ENCODE measurements around the gene TNFSF12. TPM values are rescaled to one million over a fixed set of nuclear protein-coding genes. Genes with fewer than 3 reads are reported as not detected.

Gene TNFSF12
- total RNA-seq, 4 donors from 2014 or later, result 12.7 to 28.4 (median 18.0) TPM

DNA sequence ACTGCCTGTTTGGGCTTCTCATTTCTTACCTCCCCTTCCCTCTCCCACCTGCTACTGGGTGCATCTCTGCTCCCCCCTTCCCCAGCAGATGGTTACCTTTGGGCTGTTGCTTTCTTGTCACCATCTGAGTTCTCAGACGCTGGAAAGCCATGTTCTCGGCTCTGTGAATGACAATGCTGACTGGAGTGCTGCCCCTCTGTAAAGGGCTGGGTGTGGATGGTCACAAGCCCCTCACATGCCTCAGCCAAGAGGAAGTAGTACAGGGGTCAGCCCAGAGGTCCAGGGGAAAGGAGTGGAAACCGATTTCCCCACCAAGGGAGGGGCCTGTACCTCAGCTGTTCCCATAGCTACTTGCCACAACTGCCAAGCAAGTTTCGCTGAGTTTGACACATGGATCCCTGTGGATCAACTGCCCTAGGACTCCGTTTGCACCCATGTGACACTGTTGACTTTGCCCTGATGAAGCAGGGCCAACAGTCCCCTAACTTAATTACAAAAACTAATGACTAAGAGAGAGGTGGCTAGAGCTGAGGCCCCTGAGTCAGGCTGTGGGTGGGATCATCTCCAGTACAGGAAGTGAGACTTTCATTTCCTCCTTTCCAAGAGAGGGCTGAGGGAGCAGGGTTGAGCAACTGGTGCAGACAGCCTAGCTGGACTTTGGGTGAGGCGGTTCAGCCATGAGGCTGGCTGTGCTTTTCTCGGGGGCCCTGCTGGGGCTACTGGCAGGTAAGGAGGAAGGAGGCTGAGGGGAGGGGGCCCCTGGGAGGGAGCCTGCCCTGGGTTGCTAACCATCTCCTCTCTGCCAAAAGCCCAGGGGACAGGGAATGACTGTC is 30.4 kb downstream of the TNFSF12 start, which contains the start of gene CD68:
Gene CD68 (plus strand): TSS at position 638 of the 833 bp plus-strand sequence. CDS start 40 bp downstream, at position 678.
- peaks cover 47% of the 10 kb centered on the region for H3K36me3 ChIP-seq
- H3K4me1 ChIP-seq, result peaks cover 88% of the 10 kb centered on the region
- no peaks in the 10 kb centered on the region for H3K9me3 ChIP-seq
- TF ChIP-seq EP300 (IDR thresholded peaks at IDR 0.05), result no peak
- TF ChIP-seq POLR2A (IDR thresholded peaks at IDR 0.05), result peak in 1 of 2 donors; percentile 58
- TF ChIP-seq, protein P1, sequence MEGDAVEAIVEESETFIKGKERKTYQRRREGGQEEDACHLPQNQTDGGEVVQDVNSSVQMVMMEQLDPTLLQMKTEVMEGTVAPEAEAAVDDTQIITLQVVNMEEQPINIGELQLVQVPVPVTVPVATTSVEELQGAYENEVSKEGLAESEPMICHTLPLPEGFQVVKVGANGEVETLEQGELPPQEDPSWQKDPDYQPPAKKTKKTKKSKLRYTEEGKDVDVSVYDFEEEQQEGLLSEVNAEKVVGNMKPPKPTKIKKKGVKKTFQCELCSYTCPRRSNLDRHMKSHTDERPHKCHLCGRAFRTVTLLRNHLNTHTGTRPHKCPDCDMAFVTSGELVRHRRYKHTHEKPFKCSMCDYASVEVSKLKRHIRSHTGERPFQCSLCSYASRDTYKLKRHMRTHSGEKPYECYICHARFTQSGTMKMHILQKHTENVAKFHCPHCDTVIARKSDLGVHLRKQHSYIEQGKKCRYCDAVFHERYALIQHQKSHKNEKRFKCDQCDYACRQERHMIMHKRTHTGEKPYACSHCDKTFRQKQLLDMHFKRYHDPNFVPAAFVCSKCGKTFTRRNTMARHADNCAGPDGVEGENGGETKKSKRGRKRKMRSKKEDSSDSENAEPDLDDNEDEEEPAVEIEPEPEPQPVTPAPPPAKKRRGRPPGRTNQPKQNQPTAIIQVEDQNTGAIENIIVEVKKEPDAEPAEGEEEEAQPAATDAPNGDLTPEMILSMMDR (IDR thresholded peaks at IDR 0.05), result no peak
- TF ChIP-seq POLR2AphosphoS5 (IDR thresholded peaks at IDR 0.05), result peak; percentile 19 to 69 (median 32)
- H3K4me3 ChIP-seq, result peak within 1 kb of the TSS; percentile 60
- peak within 1 kb of the TSS; percentile 90 for H3K27ac ChIP-seq
- peak in 1 of 2 donors; percentile 92 for DNase-seq (ENCODE audit: low spot score in 2 of 2)
- H3K27me3 ChIP-seq, result no peaks in the 10 kb centered on the region
- 14% methylated on average over 7 of the region's 7 CpGs for WGBS

DNA sequence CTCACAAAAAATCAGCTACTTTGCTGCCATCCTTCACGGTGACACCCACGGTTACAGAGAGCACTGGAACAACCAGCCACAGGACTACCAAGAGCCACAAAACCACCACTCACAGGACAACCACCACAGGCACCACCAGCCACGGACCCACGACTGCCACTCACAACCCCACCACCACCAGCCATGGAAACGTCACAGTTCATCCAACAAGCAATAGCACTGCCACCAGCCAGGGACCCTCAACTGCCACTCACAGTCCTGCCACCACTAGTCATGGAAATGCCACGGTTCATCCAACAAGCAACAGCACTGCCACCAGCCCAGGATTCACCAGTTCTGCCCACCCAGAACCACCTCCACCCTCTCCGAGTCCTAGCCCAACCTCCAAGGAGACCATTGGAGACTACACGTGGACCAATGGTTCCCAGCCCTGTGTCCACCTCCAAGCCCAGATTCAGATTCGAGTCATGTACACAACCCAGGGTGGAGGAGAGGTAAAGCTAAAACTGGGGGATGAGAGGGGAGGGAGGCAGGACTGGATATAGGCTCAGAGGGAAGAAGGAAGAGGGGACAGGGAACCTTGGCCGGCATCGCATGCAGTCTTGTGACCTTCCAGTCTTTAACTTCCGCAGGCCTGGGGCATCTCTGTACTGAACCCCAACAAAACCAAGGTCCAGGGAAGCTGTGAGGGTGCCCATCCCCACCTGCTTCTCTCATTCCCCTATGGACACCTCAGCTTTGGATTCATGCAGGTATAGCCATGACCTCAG is 31.2 kb downstream of the TNFSF12 start:
- WGBS, result 60% methylated on average over 8 of the region's 12 CpGs
- TF ChIP-seq, protein P1 (IDR thresholded peaks at IDR 0.05), result no peak
- TF ChIP-seq POLR2A (IDR thresholded peaks at IDR 0.05), result peak in 1 of 2 donors; percentile 4
- Histone ChIP-seq H3K9me3 (no peaks in the 10 kb centered on the region), H3K27me3 (no peaks in the 10 kb centered on the region), H3K27ac (peak overlapping the region; percentile 90), H3K36me3 (peaks cover 39% of the 10 kb centered on the region), H3K4me3 (peak overlapping the region; percentile 60), H3K4me1 (peaks cover 88% of the 10 kb centered on the region)
- DNase-seq (ENCODE audit: low spot score in 2 of 2), result no peak

DNA sequence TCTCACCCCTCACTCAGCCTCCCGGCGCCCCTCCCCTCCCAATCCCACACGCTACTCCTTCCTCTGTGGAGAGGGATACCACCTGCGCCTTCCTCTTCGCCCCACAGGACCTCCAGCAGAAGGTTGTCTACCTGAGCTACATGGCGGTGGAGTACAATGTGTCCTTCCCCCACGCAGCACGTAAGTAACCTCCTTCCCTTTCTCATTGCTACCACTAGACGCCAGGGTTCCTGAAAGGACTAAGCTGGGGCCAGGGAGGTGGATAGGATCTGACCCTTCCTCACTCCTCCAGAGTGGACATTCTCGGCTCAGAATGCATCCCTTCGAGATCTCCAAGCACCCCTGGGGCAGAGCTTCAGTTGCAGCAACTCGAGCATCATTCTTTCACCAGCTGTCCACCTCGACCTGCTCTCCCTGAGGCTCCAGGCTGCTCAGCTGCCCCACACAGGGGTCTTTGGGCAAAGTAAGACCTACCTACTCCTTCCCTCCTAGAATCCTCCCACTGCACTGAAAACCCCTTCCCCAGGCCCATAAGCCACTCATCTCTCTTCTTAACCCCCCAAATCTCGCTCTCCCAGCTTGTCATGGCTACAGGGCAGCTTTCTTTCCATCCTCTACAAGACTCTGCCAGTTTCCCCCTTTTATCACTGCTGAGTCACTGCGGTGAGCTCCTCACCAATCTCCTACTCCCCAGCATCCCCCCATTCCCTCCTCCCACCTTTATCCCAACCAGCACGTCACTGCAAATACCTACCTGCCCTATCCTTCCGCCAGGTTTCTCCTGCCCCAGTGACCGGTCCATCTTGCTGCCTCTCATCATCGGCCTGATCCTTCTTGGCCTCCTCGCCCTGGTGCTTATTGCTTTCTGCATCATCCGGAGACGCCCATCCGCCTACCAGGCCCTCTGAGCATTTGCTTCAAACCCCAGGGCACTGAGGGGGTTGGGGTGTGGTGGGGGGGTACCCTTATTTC is 32.0 kb downstream of the TNFSF12 start:
- Histone ChIP-seq H3K4me1 (peaks cover 87% of the 10 kb centered on the region), H3K36me3 (peaks cover 30% of the 10 kb centered on the region), H3K27ac (peak overlapping the region; percentile 90), H3K27me3 (no peaks in the 10 kb centered on the region), H3K4me3 (peak overlapping the region; percentile 60), H3K9me3 (no peaks in the 10 kb centered on the region)
- no peak for TF ChIP-seq POLR2AphosphoS5 (IDR thresholded peaks at IDR 0.05)
- no peak for TF ChIP-seq POLR2A (IDR thresholded peaks at IDR 0.05)
- no peak for TF ChIP-seq EP300 (IDR thresholded peaks at IDR 0.05)
- TF ChIP-seq, protein P1 (IDR thresholded peaks at IDR 0.05), result no peak
- no peak for DNase-seq (ENCODE audit: low spot score in 2 of 2)
- WGBS, result 76% methylated on average over 23 of the region's 23 CpGs

DNA sequence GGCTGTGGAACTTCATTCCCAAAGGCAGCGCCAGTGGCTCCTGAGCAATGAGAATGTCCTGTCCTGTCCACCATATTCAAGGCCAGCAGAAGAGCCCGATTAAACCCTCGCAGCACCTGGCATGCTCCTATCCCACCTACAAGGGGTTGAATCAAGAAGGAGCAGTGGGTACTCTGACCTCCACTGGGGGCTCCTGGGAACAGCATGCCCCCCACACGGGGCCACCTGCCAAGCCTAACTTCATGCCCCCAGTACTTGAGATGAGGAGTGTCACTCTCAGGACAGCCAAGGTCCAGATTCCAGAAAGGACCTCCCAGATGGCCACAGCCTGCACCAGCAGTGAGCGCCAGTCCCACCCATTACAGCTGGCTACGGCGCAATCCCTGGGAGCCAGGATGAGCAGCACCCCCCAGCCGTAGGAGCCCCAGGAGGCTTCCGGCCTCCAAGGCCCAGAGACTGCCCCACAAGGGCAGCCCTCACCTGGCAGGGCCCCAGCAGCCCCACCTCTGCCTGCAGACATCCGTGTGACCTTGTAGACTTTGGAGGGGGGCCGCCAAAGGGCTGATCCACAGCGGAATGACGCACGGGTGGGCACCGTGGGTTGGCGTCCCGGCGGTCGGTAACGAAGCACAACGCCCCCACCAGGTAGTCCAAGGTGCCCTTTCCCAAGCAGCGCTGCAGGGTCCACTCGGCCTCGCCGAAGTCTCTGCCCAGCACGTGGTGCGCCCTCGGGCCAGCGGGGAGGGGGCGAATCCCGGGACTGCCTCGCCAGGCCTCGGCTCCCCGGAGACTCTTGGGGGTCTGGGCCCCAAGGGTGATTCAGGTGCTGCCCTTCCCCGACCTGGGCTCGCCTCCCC is 33.8 kb downstream of the TNFSF12 start:
- H3K27ac ChIP-seq, result peak overlapping the region; percentile 96
- H3K9me3 ChIP-seq, result no peaks in the 10 kb centered on the region
- TF ChIP-seq EP300 (IDR thresholded peaks at IDR 0.05), result no peak
- no peak for TF ChIP-seq POLR2A (IDR thresholded peaks at IDR 0.05)
- TF ChIP-seq, protein P1 (IDR thresholded peaks at IDR 0.05), result no peak
- TF ChIP-seq POLR2AphosphoS5 (IDR thresholded peaks at IDR 0.05), result no peak
- 73% methylated on average over 5 of the region's 36 CpGs for WGBS
- H3K4me3 ChIP-seq, result peak overlapping the region; percentile 60
- peaks cover 19% of the 10 kb centered on the region for H3K36me3 ChIP-seq
- no peaks in the 10 kb centered on the region for H3K27me3 ChIP-seq
- H3K4me1 ChIP-seq, result peaks cover 83% of the 10 kb centered on the region
- DNase-seq (ENCODE audit: low spot score in 2 of 2), result no peak

All from suprapubic skin (tissue), 4 donors.